NOMO-1 treated with DMSO at 0.1 percent for 48 hours (cell line): ENCODE results near the gene CFAP68.
"Not testable (repeated sequence)": the region's sequence is repeated elsewhere in the genome, so short reads cannot be mapped to it uniquely, and the experiment has no call there.

Experiments used
- DNase-seq: peaks from one replicate; lab custom pipeline; 2025; ENCODE audit not compliant: unreplicated experiment; lab: John Stamatoyannopoulos, UW

The CFAP68 gene

DNA sequence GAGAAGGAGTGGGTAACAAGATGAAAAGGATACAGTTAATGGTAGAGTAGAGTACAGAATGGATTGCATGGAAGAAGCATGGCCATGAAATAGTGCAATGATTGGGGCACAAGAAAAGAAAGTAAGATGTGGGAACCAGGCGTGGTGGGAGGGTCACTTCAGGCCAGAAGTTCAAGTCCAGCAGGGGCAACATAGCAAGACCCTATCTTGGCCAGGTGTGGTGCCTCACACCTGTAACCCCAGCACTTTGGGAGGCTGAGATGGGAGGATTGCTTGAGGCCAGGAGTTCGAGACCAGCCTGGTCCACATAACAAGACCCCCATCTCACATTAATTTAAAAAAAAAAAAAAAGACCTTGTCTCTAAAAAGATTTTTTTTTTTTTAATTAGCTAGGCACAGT is 38.0 kb downstream of the CFAP68 start:
- no peak for DNase-seq

DNA sequence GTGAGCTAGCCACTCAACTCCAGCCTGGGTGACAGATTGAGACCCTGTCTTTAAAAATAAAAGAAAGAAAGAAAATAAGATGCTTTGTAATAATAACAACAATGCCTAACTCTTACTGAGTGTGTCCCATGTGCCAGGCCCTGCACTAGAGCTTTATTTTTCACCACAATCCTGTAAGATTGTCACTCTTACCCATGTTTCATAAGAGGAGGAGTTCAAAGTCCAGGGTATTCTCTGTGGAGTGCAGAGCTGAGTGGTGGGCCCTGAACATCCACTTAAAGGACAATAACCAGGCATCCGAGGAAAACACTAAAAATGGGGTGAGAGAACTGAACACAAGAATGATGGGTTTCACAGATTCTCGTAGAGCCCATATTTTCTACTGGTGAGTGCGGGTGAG is 38.4 kb downstream of the CFAP68 start:
- DNase-seq, result no peak

DNA sequence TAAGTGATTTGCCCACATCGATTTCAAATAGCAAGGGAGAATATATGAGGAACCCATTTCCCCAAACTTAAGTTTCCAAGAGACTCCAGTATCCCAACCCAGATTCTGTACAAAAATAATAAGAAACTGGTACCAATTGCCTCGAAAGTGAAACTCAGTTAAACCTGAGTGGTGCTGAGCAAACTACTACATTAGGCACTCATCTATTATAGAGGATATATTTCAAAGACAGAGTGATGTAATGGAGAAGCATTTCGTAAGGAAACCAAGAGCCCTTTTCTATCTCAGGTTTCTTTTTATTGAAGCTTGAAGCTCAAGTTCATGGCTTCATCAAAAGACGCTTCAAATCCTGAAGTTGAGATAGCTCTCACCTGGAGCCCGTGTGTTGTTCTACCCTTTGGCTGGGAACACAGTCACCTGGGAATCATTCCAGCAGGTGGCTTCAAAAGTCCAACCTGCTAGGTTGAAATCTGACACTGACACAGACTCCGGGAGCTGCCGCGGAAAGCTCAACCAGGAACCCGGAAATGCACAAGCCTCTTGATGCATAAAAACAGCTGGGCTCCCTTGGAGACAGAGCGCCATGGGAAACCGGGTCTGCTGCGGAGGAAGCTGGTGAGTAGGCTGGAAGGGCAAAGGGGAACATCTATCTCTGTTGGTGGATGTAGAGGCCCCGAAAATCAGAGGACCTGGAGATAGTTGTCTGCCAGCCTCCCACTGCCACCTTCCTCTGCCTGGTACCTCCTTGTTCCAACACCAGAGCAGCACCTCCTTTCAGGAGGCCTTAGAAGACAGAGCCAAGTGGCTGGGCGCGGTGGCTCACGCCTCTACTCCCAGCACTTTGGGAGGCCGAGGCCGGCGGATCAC is 39.3 kb downstream of the CFAP68 start, which contains the start of gene C11orf52:
Gene C11orf52 (plus strand): TSS at position 524 of the 867 bp plus-strand sequence. CDS start 60 bp downstream, at position 584.
- DNase-seq, result no peak

DNA sequence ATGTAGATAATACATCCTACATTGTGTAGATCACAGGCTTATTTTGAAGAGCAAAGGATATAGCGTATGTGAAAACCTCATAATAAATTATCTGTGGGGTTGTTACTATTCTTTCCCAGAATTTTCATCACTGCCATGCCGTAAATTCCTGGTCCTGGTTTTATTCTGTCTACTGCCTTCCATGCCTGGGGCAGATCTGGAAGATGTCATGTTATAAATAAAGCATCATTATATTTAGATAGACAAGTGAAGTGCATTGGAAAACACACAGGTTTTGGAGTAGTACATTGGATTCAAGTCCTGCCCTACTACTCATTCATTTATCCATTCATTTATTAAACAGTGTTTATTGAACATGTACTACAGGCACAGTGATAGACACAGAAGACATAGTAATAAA is 41.6 kb downstream of the CFAP68 start:
- DNase-seq, result no peak

DNA sequence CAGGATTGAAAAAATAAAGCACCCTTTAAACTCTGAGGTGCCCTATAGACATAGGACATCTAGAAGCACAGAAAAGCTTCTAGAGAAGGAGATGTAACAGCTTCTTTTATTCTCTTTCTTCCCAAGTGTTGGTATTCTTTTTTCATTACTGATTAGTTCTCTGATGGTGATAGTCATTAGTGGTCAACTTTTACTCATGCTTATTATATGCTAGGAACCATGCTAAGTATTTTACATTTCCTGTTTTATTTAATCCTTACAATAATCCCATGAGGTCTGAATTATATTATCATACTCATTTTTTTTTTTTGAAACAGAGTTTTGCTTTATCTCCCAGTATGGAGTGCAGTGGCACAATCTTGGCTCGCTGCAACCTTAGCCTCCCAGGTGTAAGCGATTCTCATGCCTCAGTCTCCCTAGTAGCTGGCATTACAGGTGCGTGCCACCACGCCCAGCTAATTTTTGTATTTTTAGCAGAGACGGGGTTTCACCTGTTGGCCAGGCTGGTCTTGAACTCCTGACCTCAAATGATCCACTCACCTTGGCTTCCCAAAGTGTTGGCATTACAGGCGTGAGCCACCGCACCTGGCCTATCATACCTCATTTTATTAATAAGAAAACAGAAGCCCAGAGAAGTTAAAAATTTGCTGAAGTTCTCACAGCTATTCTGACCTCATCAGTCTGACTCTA is 42.3 kb downstream of the CFAP68 start:
- no peak for DNase-seq

DNA sequence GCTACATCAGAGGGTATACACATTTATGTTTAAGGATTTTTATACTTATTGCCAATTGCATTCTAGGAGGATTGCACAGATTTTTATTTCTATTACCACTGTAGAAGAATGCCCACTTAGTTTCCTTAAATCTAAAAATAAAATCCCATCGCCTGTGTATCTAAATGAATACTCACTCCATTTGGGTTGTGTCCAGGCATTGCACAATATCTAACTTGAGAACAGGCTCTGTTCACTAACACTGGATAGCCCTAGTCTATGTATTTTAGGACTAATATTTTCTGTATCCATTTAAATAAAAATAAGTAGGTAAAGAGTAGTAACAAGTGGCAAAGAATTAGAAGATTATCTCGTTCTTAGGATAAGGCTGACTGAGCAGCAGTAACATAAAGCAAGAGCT is 43.5 kb downstream of the CFAP68 start:
- DNase-seq, result peak; percentile 30

DNA sequence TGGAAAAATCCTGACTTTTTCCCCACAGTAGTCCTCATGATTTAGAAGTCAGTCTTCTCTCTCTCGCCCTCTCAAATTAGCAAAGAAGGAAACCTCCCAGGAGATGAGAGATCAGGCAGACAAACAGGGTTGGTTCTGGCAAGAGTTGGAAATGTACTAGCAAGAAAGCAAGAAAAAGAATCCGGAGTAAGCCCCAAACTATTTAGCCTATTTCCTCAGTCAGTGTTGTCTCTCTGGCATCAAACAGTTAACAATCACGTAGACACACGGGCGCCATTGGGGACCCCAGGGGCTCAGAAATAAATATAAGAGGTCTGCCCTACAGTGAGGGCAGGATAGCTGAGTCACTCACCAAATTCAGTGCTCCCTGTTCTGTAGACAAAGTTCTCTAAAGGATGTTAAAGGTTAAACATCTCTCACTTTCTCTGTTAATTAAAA is 44.0 kb downstream of the CFAP68 start:
- no peak for DNase-seq

DNA sequence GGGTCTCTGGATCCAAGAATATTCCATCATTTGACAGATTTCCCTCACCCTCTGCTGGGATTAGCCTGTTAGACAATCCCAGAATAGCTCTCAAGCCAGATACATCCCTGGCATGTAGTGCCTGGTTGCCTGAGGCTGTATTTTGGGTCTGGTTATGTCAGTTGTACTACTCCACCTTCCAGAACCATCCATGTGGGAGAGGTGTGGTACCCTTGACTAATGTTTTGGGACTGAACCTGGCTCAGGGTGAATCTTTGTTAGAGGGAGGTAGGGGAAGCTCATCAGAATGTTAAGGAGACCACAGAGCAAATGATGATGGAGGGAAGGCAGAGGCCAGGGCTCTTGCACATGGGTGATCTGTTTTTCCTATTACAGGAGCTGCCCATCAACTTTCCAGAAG is 44.6 kb downstream of the CFAP68 start:
- DNase-seq, result no peak

DNA sequence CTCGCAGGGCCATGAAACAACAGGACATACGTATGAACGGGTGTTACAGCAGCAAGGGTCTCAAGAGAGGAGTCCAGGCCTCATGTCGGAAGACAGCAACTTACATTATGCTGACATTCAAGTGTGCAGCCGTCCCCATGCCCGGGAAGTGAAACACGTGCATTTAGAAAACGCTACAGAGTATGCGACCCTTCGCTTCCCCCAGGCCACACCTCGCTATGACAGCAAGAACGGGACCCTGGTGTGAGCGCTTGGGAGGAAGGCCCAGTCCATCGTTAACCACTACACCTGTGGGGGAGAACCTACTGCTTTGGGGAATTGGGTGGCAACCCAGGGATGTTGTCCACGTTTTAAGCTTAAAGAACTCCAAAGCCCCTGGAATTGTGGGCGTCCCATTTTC is 46.6 kb downstream of the CFAP68 start:
- DNase-seq, result no peak

DNA sequence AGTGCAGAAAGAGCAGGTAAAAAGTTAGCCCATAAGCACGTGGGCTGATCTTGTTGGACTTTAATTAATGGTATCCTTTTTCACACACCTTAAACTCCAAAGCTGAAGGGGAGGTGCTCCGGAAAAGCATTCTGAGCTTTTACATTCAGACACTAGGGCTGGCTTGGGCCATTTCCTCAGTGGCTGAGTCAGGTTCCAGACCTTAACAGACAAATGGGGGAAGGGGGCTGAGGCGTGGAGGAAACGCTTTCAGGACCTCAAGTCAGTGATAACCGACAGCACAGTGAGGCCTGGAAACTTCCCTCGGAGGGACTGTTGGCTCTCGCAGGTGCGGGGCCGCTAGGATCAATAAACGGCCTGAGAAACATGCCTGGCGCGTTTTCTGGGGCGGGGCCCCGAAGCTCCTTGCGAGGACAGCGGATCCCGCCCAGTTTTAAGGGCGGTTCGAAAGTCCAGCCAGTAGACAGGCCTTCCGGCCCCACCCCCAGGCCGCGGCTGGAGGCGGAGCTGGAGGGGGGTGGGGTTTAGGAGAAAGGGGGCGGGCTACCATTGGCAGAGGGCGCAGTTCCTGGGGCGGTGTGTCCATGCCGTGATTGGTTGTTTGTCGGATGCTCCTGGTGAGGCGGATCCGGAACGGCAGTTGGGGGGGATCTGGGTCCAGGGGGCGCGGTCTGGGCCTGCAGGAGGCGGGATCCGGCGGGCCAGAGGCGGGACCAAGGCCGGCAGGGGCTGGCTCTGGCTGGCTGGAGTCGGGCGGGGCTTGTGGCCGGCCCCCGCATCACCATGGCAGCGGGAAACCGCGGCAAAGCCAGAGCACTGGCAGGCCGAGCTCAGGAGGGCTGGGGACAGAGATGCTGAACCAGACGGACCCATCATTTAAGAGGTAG is 47.4 kb downstream of the CFAP68 start:
- DNase-seq, result peak; percentile 96

DNA sequence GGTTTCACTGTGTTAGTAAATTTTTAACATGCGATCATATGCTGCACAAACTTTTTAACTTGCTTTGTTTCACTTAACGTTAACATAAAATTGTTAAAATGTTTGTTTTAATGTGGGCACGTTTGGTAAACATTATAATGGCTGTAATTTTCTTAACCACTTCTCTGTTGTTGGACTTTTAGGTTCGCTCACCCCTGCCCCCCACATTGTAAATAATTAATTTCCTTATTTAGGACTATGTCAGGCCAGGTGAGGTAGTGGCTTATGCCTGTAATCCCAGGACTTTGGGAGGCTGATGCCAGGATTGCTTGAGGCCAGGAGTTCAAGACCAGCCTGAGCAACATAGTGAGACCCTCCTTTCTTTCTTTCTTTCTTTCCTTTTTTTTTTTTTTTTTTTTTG is 51.1 kb downstream of the CFAP68 start:
- no peak for DNase-seq

DNA sequence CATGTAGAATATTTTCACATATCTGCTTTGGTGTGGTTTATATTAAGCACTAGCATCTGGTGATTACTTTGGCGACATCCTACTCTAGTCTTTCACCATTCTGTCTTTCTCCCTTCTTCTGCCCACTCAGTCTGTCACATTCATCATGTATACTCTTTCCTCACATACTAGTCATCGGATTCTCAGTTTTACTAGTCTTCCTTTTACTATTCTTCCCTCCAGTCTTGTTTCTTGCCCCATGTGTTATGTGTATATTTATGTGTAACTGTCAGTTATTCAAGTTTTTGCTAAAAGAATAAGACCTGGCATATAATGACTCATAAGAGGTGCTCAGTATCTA is 53.2 kb downstream of the CFAP68 start:
- no peak for DNase-seq

DNA sequence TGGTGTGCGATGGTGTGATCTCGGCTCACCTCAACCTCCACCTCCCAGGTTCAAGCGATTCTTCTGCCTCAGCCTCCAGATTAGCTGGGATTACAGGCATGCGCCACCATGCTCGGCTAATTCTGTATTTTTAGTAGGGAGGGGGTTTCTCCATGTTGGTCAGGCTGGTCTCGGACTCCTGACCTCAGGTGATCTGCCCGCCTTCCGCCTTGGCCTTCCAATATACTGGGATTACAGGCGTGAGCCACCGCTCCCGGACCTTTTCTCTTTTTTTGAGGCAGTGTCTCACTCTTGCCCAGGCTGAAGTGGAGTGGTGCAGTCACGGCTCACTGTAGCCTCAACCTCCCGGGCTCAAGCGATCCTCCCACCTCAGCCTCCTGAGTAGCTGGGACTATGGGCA is 53.8 kb downstream of the CFAP68 start:
- DNase-seq, result not testable (repeated sequence)

DNA sequence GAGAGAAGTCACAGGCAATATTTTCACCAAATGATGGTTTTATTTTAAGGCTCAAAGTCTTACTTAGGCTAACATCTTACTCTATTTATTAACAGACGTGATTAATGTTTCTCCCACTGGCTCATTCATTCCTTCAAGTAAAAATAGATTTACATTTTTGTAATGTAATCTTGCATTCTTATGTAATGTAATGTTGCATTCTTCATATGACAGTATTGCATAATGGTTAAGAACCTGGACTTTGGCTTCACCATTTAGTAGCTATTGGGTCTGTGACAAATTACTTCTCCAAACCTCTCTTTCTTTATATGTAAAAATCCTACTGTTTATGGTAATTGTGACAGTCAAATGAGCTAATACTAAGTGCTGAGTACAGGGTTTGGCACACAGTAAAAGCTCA is 54.5 kb downstream of the CFAP68 start:
- peak; percentile 86 for DNase-seq

DNA sequence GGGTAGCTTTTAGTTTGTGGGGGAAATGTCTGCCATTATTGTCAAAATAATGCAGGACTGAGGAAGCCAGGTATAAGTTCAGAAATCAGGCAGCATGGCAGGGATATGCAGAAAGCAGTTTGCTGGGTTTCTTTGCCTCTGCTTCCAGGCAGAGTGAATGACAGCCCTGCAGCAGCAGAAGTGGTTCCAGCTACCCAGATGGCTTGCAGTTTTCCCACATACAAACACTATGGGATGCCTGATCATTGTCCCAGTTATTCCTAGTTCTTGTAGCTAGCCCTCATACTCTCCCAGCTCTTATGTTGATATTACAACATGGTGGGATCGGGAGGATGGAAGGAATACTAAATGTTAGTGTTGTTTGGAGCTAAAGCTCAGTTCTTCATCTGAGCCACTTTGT is 55.0 kb downstream of the CFAP68 start:
- DNase-seq, result no peak
